Measurements from ENCODE around the gene LGALS7.
"Not testable (repeated sequence)": the region's sequence is repeated elsewhere in the genome, so short reads cannot be mapped to it uniquely, and the experiment has no call there.

The LGALS7 gene

DNA sequence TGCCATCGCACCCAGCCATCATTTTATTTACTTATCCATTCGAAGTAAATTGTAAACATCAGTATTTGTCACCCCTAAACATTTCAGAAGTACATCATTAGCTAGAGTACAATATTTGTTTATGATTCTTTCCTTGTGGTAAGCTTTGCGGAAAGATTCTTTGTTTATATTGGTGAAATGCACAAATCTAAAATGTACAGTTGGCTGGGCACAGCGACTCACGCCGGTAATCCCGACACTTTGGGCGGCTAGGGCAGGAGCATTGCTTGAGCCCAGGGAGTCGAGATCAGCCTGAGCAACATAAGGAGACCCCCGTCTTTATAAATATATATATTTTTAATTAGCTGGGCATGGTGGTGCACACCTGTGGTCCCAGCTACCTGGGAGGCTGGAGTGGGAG, 25.8 kb upstream of the LGALS7 start:
- no peak for DNase-seq

DNA sequence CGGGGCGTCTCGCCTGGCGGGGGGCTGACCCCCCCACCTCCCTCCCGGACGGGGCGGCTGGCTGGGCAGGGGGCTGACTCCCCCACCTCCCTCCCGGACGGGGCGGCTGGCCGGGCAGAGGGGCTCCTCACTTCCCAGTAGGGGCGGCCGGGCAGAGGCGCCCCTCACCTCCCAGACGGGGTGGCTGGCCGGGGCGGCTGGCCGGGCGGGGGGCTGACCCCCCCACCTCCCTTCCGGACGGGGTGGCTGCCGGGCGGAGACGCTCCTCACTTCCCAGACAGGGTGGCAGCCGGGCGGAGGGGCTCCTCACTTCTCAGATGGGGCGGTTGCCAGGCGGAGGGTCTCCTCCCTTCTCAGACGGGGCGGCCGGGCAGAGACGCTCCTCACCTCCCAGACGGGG, 24.5 kb upstream of the LGALS7 start:
- DNase-seq = not testable (repeated sequence)

- no peak for DNase-seq
Observed at GRCh38 chr19:38796154-38796553, 22.8 kb upstream of the LGALS7 start.

- no peak for DNase-seq
Observed at GRCh38 chr19:38795549-38795948, 22.2 kb upstream of the LGALS7 start.

GRCh38 chr19:38793671-38794070, 20.4 kb upstream of the LGALS7 start:
- no peak for DNase-seq

- no peak for DNase-seq
Observed at GRCh38 chr19:38793177-38793576, 19.9 kb upstream of the LGALS7 start.

DNA sequence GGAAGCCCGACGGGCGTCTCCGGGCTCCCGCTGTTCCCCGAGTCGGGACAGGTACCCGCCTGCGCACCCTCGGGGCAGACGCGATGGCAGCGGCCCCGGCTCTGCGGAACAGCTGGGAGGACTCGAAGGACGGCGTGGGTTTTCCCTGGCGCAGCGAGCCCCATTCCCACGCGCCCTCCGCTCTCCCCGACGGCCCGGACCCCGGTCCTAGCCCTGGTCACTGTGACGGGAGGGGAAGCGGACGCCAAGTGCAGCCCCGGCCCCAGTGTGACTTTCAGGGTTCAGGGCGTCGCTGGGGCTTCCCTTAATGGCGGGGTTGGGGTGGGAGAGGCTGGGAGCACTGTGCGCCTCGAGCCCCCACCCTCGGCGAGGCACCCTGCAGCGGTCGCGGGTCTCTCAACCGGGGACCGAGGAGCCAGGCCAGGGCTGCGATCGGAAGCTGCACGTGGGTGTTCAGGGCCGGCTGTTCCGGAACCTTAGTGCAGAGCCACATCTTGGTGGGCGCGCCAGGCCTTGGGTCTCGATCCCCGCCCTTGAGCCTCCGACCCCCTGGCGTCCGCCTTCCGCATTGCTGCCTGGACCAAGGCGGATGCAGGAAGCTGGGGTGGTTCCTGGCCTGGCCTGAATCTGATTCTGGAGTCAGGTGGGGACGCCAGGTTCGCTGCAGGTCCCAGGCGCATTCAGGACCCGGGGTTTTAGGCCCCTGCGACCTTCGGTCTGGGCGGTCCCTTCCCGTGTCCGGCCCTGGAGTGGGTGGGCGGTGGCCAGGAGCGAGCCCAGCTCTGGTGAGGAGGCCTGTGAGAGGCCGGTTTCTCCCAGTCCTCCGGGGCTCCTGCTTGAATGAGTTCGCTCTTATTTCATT, 19.2 kb upstream of the LGALS7 start:
- DNase-seq = no peak

- DNase-seq = not testable (repeated sequence)
Observed at GRCh38 chr19:38791451-38792064, 18.2 kb upstream of the LGALS7 start.

- not testable (repeated sequence) for DNase-seq
Observed at GRCh38 chr19:38790507-38791403, 17.4 kb upstream of the LGALS7 start.

- no peak for DNase-seq
Observed at GRCh38 chr19:38788478-38789243, 15.3 kb upstream of the LGALS7 start, which contains the start of gene LGALS7B. Gene LGALS7B, plus strand, starts transcription at chr19:38789200. Its CDS starts 27 bp downstream, at chr19:38789227.

DNA sequence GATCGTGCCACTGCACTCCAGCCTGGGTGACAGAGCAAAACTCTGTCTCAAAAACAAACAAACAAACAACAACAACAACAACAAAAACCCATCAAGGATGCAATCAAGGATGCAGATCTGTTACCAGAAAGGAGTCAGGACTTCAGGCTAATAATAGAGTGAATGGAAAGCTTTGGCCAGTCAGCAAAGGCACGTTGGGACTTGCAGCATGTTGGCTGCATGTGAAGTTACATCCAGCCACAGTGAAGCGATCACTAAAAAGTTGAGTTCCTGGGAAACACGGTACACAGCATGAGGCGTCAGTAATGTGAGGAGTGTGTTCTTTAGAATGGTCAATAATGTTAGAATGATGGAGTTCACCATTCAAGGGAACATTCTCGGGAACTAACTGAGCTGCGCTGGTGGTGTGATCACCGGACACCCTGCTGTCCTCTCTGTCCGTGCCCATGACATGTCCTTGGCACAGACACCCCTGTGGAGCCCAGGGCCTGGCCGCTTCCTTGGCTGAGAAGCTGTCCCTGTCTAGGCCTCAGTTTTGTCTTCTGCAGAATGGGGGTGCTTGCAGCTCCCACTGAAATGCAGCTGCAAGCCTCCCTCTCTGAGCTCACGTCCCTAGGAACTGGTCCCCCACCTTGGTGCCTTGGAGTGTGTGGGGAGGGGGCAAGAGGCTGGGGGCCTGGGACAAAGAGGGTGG, 13.4 kb upstream of the LGALS7 start:
- no peak for DNase-seq

DNA sequence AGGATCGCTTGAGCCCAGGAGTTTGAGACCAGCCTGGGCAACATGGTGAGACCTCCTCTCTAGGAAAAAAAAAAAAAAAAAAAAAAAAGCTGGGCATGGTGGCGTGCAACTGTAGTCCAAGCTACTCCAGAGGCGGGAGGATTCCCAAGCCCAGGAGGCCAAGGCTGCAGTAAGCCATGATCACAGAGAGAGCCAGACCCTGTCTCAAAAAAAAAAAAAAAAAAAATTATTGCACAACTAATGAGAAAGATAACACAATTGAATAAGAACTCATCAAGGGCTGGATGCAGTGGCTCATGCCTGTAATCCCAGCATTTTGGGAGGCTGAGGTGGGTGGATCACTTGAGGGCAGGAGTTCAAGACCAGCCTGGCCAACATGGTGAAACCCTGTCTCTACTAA, 12.7 kb upstream of the LGALS7 start:
- not testable (repeated sequence) for DNase-seq

DNA sequence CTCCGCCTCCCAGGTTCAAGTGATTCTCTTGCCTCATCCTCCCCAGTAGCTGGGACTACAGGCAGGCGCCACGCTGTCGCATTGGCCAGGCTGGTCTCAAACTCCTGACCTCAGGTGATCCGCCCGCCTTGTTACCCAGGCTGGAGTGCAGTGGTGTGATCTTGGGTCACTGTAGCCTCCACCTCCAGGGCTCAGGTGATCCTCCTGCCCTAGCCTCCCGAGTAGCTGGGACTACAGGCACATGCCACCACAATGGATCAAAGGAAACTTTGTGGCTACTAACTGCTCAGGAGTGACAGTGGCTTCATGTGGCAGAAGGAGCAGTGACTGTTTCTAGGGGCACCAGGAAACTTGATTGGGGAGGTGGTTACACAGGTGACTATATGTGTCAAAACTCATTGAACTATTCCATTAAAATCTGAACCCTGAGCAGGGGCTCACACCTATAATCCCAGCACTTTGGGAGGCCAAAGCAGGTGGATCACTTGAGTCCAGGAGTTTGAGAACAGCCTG, 11.9 kb upstream of the LGALS7 start:
- DNase-seq = no peak

DNA sequence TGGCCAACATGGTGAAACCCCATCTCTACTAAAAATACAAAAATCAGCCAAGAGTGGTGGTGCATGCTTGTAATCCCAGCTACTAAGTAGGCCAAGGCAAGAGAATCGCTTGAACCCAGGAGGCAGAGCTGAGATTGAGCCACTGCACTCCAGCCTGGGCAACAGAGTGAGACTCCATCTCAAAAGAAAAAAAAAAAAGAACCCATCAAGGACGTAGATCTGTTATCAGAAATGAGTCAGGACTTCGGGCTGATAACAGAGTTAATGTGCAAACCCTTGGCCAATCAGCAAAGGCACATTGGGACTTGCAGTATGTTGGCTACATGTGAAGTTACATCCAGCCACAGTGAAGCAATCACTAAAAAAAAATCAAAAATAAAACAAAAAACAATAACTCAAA, 10.9 kb upstream of the LGALS7 start:
- DNase-seq = no peak

DNA sequence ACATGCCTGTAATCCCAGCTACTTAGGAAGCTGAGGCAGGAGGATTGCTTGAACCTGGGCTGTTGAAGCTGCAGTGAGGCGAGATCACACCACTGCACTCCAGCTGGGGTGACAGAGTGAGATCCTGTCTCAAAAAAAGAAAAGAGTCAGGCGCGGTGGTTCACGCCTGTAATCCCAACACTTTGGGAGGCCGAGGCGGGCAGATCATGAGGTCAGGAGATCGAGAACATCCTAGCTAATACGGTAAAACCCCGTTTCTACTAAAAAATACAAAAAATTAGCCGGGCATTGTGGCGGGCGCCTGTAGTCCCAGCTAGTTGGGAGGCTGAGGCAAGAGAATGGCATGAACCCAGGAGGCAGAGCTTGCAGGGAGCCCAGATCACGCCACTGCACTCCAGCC, 8.9 kb upstream of the LGALS7 start:
- DNase-seq = not testable (repeated sequence)

DNA sequence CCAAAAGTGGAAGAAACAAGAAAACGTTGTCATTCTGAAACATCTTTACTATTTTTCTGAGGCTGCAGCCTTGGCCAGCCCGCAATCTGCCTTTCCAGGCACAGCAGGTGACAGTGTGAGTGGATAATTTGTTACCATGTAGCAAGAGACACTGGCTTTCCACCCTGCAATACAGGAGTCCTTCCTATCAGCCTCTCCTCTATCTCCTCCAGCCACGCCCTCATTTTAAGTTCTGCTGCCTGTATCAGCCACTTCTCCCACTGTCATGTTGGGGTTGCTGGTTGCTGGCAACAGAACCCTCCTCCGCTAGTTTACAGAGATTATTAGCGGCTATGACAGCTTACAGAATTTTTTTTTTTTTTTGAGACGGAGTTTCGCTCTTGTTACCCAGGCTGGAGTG, 7.7 kb upstream of the LGALS7 start:
- DNase-seq = no peak

DNA sequence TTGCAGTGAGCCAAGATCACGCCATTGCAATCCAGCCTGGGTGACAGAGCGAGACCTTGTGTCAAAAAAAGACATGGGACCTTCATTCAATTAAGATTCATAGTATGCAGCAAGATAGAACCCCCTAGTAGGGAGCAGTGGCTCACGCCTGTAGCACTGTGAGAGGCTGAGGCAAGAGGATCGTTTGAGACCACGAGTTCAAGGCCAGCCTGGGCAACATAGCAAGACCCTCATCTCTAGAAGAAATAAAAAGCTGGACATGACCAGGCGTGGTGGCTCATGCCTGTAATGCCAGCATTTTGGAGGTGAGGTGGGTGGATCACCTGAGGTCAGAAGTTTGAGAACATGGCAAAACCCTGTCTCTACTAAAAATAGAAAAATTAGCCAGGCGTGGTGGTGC, 7.1 kb upstream of the LGALS7 start:
- no peak for DNase-seq

- no peak for DNase-seq
Observed at GRCh38 chr19:38778733-38779132, 5.4 kb upstream of the LGALS7 start.

- no peak for DNase-seq
Observed at GRCh38 chr19:38774181-38774950, 1.0 kb upstream of the LGALS7 start.

DNA sequence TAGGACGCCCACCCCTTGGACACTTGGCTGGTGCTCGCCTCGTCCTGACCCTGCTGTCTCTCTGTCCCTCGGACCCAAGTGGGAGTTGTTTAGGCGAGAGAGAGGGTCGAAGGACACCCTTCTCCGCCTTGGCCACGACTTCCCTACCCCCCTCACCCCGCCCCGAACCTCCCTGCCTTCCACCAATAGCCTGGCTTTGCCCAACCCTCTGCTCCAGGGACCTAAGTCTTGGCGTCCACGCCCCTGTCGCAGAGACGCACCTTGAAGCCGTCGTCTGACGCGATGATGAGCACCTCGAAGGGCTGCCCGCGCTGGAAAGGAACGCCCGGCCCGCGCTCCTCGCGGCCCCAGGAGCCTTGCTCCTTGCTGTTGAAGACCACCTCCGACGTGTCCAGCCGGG, 1.7 kb downstream of the LGALS7 start:
- DNase-seq = not testable (repeated sequence)

DNA sequence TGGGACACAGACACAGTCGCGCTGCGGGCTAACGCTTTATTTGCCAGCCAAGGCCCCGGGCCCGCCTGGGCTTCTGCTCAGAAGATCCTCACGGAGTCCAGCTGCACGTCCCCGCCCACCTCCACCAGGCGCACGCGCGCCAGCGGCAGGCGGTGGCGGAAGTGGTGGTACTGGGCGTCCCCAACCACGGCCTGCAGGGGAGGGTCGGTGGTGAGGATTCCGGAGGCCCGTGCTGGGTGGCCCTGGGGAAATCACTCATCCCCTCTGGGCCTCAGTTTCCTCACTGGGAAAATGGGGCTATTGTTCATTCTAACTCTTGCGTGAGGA, 2.4 kb downstream of the LGALS7 start:
- DNase-seq = not testable (repeated sequence)
